NCI-H1930 (cell line): Measurements from ENCODE around the gene LAMP5.

Source experiments
- DNase-seq, 2 experiments: peaks; one replicate each; lab custom pipeline; 2025; lab: John Stamatoyannopoulos, UW

Gene LAMP5

DNA sequence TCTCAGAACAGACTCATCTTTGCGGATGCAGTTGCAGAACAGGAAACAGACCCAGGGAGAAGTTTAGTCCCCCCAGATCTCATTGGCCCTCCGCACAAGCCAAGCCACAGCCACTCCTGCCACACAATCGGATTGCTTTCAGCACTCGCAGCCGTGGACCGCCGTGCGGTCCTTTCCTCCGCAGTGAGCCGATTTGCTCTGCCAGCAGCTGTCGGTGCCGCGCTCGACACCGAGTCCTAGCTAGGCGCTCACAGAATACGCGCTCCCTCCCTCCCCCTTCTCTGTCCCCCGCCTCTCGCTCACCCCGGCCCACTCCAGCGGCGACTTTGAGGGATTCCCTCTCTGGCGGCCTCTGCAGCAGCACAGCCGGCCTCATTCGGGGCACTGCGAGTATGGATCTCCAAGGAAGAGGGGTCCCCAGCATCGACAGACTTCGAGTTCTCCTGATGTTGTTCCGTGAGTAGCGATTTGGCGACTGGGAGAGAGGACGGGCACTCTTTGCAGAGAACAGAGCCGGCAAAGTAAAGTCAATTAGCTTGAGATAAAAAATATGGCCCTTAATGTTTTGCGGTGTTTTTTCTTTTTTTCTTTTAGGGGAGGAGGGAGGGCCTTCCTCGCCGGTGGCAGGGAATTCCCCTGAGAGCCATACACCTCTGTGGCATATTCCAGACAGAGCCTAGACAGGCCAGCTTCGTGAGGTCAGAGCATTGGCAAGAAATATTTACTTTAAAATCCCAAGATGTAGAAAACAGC is at the start of gene LAMP5:
LAMP5 (plus strand) TSS at position 130 of the 753 bp plus-strand sequence; CDS start at position 393, 263 bp downstream.
- DNase-seq, result no peak

DNA sequence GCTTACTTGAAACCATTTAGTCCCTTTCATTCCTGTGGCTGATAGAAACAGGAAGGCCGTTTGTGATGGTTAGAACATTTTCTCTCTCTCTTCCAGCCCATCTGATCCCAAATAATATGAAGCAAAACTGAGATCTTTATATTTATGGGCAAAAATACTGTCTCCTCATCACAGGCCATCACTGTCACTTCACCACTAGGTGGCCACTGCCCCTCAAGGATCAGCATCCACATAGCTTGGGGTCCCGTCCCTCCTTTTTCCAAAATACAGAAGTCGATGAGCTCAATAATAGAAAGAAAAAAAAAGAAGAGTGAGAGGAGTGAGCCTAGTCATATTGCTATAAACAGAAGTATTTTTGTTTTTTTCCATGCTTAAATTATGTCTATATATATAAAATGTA is 46.4 kb upstream of the LAMP5 start:
- DNase-seq, result no peak

- no peak for DNase-seq
These were observed 39.5 kb upstream of the LAMP5 start for GRCh38 chr20:9474835-9475415.

DNA sequence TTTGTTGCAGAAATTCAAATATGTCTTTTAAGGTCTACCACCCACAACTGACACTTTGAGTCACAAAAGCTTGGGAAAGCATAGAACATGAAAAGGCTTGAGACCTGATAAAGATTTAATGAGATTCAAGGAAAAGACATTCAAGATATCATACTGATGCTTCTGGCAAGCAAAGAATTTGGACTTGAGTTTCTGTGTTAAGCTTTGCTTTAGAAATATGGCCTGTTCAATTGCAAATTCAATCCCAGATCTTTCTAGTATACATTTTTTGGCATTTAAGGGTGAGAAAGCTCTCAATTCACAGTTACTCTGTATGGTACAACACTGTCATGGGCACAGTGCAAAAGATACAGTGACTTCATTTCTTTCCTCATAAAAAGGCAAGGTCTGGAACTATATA is 38.9 kb upstream of the LAMP5 start:
- DNase-seq, result no peak

- no peak for DNase-seq
These were observed 38.2 kb upstream of the LAMP5 start for GRCh38 chr20:9476174-9476573.

- DNase-seq, result no peak
These were observed 37.8 kb upstream of the LAMP5 start for GRCh38 chr20:9476637-9477036.

DNA sequence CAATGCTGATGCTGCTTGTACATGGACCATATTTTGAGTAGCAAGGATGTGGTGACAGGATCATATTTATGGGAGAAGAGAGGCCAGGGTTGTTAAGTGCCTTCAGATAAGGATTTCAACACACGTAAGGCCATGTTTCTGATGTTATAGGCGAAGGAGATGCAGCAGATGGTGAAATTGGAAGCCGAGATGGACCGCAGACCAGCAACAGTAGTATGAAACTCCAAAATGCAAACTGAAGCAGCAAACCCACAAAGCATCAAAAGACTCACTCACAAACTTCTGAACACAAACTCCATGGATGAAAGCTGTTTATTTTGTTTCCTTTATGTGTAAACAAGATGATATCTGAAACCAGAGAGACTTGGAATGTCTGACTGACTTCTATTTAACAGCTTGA is 35.6 kb upstream of the LAMP5 start:
- no peak for DNase-seq

- DNase-seq, result no peak
These were observed 34.3 kb upstream of the LAMP5 start for GRCh38 chr20:9480066-9480465.

GRCh38 chr20:9482180-9482579 is 32.2 kb upstream of the LAMP5 start:
- DNase-seq, result no peak

DNA sequence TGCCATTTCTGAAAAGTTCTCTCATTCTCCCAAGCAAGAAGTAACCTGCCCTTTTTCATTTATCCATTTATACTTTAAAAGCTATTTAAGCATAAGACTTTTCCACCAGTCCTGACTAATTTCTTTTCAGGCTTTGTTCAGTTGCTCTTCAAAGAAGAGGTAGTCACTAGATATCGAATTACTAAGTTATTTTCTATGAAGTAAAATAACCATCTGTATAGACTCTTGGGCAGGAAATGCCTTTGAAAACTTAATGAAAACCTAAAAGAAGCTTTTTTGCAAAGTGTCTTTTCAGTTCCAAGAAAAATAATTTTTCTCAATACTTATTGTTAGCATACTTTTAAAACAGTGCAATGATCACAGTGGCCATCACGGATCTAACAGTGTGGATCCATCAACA is 31.3 kb upstream of the LAMP5 start:
- no peak for DNase-seq

GRCh38 chr20:9485614-9486340 is 28.6 kb upstream of the LAMP5 start:
- no peak for DNase-seq

- DNase-seq, result no peak
These were observed 27.2 kb upstream of the LAMP5 start for GRCh38 chr20:9487231-9487630.

GRCh38 chr20:9488063-9488462 is 26.3 kb upstream of the LAMP5 start:
- no peak for DNase-seq

DNA sequence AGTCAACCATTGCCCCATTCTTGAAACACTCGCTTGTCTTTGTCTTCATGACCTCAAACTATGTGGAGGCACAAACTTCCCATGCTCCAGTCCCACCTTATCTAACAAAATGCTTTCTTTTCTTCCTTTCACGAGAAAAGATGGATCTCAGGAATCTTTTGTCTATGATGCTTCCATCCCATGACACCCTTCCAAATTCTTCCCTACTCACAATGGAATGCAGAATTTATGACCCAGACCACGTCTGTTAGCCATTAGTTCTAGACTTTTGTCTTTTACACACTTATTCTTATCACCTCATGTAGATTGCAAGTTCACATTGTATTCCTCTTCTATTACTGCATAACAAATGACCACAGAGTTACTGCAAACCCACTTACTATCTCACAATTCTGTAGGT is 24.2 kb upstream of the LAMP5 start:
- DNase-seq, result no peak

DNA sequence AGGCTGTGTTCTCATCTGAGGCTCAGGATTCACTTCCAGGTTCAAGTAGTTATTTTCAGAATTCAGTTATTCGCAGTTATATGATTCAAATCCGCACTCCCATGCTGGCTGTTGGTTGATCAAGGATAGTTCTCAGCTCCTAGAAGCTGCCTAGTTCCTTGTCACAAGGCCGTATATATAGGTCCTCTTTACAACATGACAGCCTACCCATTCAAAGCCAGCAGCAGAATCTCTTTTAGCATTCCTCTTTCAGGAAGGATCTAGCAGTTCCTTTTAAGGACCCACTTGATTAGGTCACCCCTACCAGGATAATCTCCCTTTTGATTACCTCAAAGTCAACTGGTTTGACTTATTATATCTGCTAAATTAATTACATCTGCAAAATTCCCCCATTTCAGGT is 23.8 kb upstream of the LAMP5 start:
- no peak for DNase-seq

DNA sequence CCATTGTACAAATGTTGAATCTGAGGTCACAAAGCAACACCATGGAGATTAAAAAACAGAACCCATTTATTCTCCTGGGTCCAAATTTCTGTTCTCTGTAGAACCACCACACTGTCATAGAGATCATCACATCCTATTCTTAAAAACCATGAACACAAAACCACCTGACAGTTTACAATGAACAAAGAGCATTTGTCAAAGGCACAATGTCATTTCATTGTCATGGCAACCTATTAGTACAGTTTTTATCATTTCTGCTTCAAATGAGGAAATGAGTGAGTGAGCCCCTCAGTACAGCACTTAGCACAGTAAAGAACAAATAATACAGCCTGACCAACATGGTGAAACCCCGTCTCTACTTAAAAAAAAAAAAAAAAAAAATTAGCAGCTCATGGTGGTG is 23.1 kb upstream of the LAMP5 start:
- DNase-seq, result no peak

DNA sequence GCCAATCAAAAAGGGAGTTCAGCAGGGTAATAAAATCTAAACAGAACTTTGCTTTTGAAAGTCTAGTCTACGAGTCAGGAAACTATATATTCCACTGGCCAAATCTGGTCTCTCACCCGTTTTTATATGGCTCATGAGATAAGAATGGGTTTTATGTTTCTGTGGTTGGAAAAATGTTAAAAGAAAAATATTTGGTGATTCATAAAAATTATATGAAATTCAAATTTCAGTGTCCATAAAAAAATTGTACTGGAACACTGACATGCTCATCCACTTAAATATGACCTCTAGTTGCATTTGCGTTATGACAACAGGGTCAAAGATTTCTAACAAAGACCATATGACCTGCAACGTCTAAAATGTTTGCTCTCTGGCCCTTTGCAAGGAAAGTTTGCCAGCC is 22.3 kb upstream of the LAMP5 start:
- no peak for DNase-seq

GRCh38 chr20:9493803-9494202 is 20.6 kb upstream of the LAMP5 start:
- DNase-seq, result no peak

GRCh38 chr20:9495701-9496100 is 18.7 kb upstream of the LAMP5 start:
- DNase-seq, result no peak

GRCh38 chr20:9496155-9496554 is 18.2 kb upstream of the LAMP5 start:
- no peak for DNase-seq

DNA sequence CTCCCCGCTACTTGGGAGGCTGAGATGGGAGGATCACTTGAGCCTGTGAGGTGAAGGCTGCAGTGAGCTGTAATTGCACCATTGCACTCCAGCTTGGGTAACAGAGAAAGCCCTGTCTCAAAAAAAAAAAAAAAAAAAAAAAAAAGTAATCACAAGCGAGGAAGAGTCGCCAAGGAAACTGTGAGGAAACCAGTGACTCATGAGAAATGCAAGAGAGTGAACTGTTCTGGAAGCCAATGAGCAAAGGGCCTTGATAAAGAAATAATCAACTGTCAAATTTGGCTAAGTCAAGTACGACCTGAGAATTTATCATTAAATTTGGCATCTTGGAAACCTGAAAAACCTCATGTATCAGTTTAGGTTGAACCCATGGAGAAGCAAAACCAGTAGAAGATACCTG is 16.1 kb upstream of the LAMP5 start:
- DNase-seq, result no peak

DNA sequence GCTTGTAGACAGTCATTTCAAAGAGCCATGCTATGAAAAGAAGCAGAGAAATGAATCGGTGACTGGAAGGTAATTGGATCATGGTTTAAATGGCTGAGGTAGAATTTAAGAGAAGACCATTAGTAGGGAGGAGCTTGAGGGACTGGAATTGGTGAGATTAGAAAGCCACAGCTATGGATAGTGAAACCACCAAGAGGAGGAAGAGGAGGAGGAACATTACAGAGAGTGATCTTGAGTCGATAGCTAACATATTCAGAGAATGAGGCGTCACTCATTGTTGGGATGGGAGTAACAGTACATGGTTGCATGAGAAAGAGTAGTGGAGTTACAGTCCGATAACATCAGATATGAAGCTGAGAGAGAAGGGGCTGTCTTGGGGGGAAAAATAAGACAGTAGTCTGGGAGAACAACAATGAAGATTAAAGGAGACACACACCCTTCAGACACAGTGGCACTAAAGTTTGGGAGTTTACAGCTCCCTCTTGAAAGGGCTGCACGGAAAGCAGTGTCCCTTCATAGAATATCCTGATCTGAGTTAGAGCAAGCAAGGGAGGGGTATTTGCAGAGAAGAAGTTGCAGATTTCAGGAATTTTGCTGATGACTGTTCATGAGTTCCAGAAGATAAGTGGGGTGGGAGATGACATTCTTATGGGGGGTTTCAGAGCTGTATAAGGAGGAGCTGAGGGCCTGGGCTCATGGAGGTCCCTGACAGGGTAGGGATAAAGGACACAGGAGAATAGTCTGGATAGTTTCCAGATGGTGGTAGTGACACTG is 15.1 kb upstream of the LAMP5 start:
- DNase-seq, result no peak

DNA sequence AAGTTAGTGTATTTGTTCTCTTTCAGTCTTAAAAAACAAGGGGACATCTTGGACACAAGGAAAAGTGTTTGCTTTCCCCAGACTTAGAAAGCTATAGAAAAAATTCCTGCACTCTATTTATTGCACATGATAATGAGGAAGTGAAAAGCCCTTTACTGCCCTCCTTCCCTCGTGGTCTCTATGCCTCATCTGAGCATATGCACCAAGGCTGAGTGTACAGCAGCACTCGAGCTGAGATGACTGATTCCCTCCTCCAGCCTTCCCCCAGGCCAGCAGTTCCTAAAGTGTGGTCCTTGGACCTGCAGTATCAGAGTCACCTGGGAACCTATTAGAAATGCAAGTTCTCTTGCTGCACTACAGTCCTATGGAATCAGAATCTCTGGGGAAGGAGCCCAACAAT is 14.3 kb upstream of the LAMP5 start:
- no peak for DNase-seq
